ENCODE data around the gene DAB1.

DNA sequence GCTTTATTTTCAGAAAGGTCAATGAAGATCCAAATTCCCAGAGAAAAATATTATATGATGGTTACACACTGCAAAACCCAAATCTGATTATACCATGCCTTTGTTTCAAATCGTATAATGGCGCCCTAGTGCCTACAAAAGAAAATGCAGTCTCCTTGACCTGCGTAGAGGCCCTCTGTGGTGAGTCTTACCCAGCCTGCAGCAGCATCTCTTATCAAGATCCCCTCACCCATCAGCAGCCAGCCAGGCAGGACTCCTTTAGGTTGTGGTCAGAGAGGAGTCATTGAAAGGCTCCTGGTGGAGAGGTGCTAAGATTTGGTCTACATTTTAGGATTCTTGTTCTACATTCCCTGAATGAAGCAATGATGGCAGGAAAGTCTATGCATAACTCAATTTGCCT is 23.7 kb upstream of the DAB1 start:
- no peak for TF ChIP-seq ZNF274 (IDR thresholded peaks at IDR 0.05; ENCODE audit: low read depth, low read length)
- no peak for TF ChIP-seq YY1 (IDR thresholded peaks at IDR 0.05; ENCODE audit: insufficient read depth, insufficient read length)
- TF ChIP-seq SUZ12 (IDR thresholded peaks at IDR 0.05; ENCODE audit: extremely low read depth, insufficient read depth, insufficient read length), result no peak
